OCI-LY3 (cell line): ENCODE results near the gene HOXA7.

Source experiments
- H2AFZ ChIP-seq: fragments of 200-600, 300-600 bp; shearing (Covaris generic); 2 replicates; pipeline ENCODE4 v1.6.0; 2014; ENCODE audit warnings: antibody characterized with exemption, low read depth, low read length
- H3K27ac ChIP-seq: fragments of 200-600, 300-600 bp; sonication (generic); 2 replicates; pipeline ENCODE4 v1.5.1; 2014; ENCODE audit warnings: mild to moderate bottlenecking, low read length, moderate library complexity, mixed read lengths
- H3K27me3 ChIP-seq: fragments of 200-600, 300-600 bp; sonication (generic); 2 replicates; pipeline ENCODE4 v1.6.1; 2014; ENCODE audit warnings: low read depth, low read length, mixed read lengths
- H3K36me3 ChIP-seq: fragments of 200-600, 300-600 bp; sonication (generic); replicated peaks from 2 replicates; pipeline ENCODE3; 2014; ENCODE audit warnings: low read depth, low read length, mixed read lengths
- H3K4me1 ChIP-seq: fragments of 300-600, 200-600 bp; sonication (generic); 2 replicates; pipeline ENCODE4 v1.6.1; 2014; ENCODE audit warnings: low read length, mixed read lengths
- H3K4me2 ChIP-seq: fragments of 200-600, 300-600 bp; sonication (generic); 2 replicates; pipeline ENCODE4 v1.6.1; 2014; ENCODE audit warnings: low read length, mixed read lengths
- H3K4me3 ChIP-seq: fragments of 300-600, 200-600 bp; sonication (generic); 2 replicates; pipeline ENCODE4 v1.5.1; 2014; ENCODE audit warnings: antibody characterized with exemption, mild to moderate bottlenecking, low read length, moderate library complexity
- H3K79me2 ChIP-seq: fragments of 300-600, 200-600 bp; shearing (Covaris generic); 2 replicates; pipeline ENCODE4 v1.6.1; 2014; ENCODE audit warnings: mild to moderate bottlenecking, low read length, mixed read lengths
- H3K9ac ChIP-seq: fragments of 300-600, 200-600 bp; shearing (Covaris generic); 2 replicates; pipeline ENCODE4 v1.6.0; 2014; ENCODE audit warnings: mild to moderate bottlenecking, low read length, moderate library complexity
- H3K9me3 ChIP-seq: fragments of 200-600, 300-600 bp; shearing (Covaris generic); 2 replicates; pipeline ENCODE4 v1.6.1; 2014; ENCODE audit warnings: low read length, mixed read lengths; ENCODE audit not compliant: insufficient read depth
- H4K20me1 ChIP-seq: fragments of 200-600, 300-600 bp; sonication (generic); 2 replicates; pipeline ENCODE4 v1.6.1; 2016; ENCODE audit warnings: low read length, mixed read lengths; ENCODE audit not compliant: insufficient read depth
- TF ChIP-seq, protein P1 (sequence below): fragments of 200-600, 300-600 bp; sonication (generic); IDR thresholded peaks from 2 replicates; pipeline ENCODE4 v1.5.1; 2014; ENCODE audit warnings: antibody characterized with exemption, low read length, low read depth

Gene HOXA7

DNA sequence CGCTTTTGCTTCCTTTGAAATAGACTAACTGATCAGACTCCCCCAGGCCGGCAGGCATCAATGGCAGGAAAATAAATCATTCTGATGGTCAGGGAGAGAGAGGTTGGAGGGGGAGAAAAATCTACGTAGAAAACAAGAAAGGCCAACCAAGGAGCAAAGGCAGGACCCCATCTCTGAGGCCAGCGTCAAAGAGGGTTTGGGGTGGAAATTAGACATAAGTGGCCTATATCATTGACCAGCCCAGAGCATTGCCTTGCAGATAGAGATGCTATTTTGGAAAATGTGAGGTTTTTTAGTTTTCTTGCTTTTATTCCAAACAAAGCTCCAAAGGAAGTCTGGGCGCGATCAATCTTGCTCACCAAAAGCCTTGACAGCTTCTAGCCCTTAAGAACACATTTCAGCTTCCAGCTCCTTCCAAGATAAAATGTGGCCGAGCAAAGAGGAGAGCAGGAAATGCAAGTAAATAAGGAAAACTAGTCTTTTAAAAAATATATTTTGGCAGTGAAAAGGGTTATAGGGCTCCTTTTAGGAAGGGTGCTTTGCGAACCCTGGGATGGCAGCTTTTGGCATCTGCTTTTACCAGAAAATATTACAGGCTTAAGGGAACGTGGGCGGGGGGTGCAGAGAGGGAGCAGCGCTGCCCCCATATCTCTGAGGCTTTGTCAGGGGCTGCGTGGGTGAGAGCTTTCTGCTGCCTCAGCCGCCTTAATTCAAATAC is 52.0 kb downstream of the HOXA7 start:
- no peak overlapping the region for H3K4me2 ChIP-seq
- TF ChIP-seq, protein P1, sequence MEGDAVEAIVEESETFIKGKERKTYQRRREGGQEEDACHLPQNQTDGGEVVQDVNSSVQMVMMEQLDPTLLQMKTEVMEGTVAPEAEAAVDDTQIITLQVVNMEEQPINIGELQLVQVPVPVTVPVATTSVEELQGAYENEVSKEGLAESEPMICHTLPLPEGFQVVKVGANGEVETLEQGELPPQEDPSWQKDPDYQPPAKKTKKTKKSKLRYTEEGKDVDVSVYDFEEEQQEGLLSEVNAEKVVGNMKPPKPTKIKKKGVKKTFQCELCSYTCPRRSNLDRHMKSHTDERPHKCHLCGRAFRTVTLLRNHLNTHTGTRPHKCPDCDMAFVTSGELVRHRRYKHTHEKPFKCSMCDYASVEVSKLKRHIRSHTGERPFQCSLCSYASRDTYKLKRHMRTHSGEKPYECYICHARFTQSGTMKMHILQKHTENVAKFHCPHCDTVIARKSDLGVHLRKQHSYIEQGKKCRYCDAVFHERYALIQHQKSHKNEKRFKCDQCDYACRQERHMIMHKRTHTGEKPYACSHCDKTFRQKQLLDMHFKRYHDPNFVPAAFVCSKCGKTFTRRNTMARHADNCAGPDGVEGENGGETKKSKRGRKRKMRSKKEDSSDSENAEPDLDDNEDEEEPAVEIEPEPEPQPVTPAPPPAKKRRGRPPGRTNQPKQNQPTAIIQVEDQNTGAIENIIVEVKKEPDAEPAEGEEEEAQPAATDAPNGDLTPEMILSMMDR: no peak
- no peak overlapping the region for H3K4me3 ChIP-seq
- no peak overlapping the region for H3K27ac ChIP-seq
- no peaks in the 10 kb centered on the region for H3K27me3 ChIP-seq
- no peaks in the 10 kb centered on the region for H3K36me3 ChIP-seq
- no peaks in the 10 kb centered on the region for H3K9me3 ChIP-seq
- H2AFZ ChIP-seq: no peak overlapping the region
- H3K4me1 ChIP-seq: peaks cover 5% of the 10 kb centered on the region
- H3K9ac ChIP-seq: no peak overlapping the region
- no peaks in the 10 kb centered on the region for H3K79me2 ChIP-seq
- no peaks in the 10 kb centered on the region for H4K20me1 ChIP-seq
